DOHH2 (cell line): ENCODE data around the gene IRAK3.

Source experiments
- H3F3A ChIP-seq: fragments of 200-600 bp; sonication (generic), shearing (Covaris generic); 2 replicates; pipeline ENCODE4 v1.6.0; 2016; ENCODE audit warnings: antibody characterized with exemption, mild to moderate bottlenecking; ENCODE audit not compliant: control insufficient read depth, insufficient read depth
- H3K27ac ChIP-seq: fragments of 200-600 bp; sonication (generic); 2 replicates; pipeline ENCODE4 v1.5.1; 2014; ENCODE audit warnings: low read depth, mild to moderate bottlenecking, low read length, moderate library complexity
- H3K27me3 ChIP-seq: fragments of 200-600 bp; sonication (generic); 2 replicates; pipeline ENCODE4 v1.6.1; 2014; ENCODE audit warnings: mild to moderate bottlenecking, low read length, mixed read lengths; ENCODE audit not compliant: control insufficient read depth
- H3K36me3 ChIP-seq: fragments of 200-600 bp; sonication (generic); 2 replicates; pipeline ENCODE4 v1.6.1; 2014; ENCODE audit warnings: mild to moderate bottlenecking, low read length, moderate library complexity, mixed read lengths; ENCODE audit not compliant: control insufficient read depth
- H3K4me1 ChIP-seq: fragments of 200-600 bp; sonication (generic); 2 replicates; pipeline ENCODE4 v1.6.1; 2014; ENCODE audit warnings: mild to moderate bottlenecking, low read length, mixed read lengths; ENCODE audit not compliant: control insufficient read depth
- H3K4me2 ChIP-seq: fragments of 200-600 bp; sonication (generic); 2 replicates; pipeline ENCODE4 v1.6.0; 2014; ENCODE audit warnings: mild to moderate bottlenecking, low read length, moderate library complexity
- H3K4me3 ChIP-seq: fragments of 200-600 bp; sonication (generic); 2 replicates; pipeline ENCODE4 v1.5.1; 2014; ENCODE audit warnings: mild to moderate bottlenecking, low read length, mixed read lengths
- H3K79me2 ChIP-seq: fragments of 200-600 bp; sonication (generic); 2 replicates; pipeline ENCODE4 v1.6.1; 2014; ENCODE audit warnings: mild to moderate bottlenecking, low read length, mixed read lengths; ENCODE audit not compliant: control insufficient read depth
- H3K9me2 ChIP-seq: fragments of 200-600 bp; sonication (generic); replicated peaks from 2 replicates; pipeline ENCODE4 v1.6.1; 2014; ENCODE audit warnings: mild to moderate bottlenecking, low read length, mixed read lengths; ENCODE audit not compliant: control insufficient read depth
- H3K9me3 ChIP-seq: fragments of 200-600 bp; sonication (generic); 2 replicates; pipeline ENCODE4 v1.6.1; 2014; ENCODE audit warnings: antibody characterized with exemption, low read length, mixed read lengths; ENCODE audit not compliant: control insufficient read depth, insufficient read depth
- H4K20me1 ChIP-seq: fragments of 200-600 bp; sonication (generic); 2 replicates; pipeline ENCODE4 v1.6.0; 2014; ENCODE audit warnings: low read depth, mild to moderate bottlenecking, antibody characterized with exemption, low read length, moderate library complexity; ENCODE audit not compliant: control insufficient read depth, insufficient read depth
- EZH2phosphoT487 ChIP-seq: fragments of 200-600 bp; sonication (generic); IDR thresholded peaks from 2 replicates; pipeline ENCODE4 v1.6.1; 2017; ENCODE audit warnings: borderline replicate concordance, mild to moderate bottlenecking, antibody characterized with exemption, low read length, moderate library complexity, mixed read lengths
- TF ChIP-seq, protein P1 (sequence below): fragments of 200-600 bp; sonication (generic); IDR thresholded peaks from one replicate; pipeline ENCODE4 v1.5.1; 2014; ENCODE audit warnings: antibody characterized with exemption, mild to moderate bottlenecking, low read depth, low read length; ENCODE audit not compliant: poor library complexity, severe bottlenecking

Gene IRAK3

DNA sequence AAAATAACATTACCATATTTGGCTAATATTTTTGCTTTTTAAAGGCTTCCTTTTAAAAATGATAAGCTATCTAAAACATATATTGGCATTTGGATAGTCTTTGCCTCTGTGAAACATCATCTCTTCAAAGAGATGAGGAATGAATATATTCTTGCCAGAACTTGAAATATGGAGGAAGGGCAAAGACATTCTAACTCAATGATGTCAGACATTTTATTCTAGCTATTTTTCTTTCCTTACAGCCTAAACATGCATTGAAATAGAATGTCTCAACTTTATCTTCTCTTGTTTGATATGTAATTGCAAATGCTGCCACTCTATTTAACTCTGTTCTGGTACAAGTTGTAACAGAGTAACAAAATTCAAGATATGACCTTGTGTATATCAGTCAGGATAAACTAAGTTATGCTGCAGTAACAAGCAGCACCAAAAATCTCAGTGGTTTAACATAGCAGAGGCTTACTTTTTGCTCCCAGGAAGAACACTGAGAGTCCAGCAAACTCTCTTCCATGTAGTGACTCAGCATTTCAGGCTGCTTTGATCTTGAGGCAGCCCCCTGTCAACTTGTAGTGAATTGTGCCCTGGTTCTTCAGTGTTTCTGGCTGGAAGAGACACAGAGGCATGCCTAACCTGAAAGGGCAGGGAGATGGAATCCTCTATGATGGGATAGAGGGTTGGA, 11.0 kb downstream of the IRAK3 start:
- Histone ChIP-seq H3K79me2 (no peaks in the 10 kb centered on the region), H3K27ac (no peak overlapping the region), H3K9me3 (peaks cover 12% of the 10 kb centered on the region; the same call in 1 of the 2 replicates), H3K4me2 (no peak overlapping the region), H3K4me3 (no peak overlapping the region), H4K20me1 (no peaks in the 10 kb centered on the region), H3K9me2 (no peaks in the 10 kb centered on the region), H3K27me3 (no peaks in the 10 kb centered on the region), H3K4me1 (peaks cover 16% of the 10 kb centered on the region), H3K36me3 (no peaks in the 10 kb centered on the region), H3F3A (no peaks in the 10 kb centered on the region)
- TF ChIP-seq EZH2phosphoT487, result no peak
- TF ChIP-seq, protein P1, sequence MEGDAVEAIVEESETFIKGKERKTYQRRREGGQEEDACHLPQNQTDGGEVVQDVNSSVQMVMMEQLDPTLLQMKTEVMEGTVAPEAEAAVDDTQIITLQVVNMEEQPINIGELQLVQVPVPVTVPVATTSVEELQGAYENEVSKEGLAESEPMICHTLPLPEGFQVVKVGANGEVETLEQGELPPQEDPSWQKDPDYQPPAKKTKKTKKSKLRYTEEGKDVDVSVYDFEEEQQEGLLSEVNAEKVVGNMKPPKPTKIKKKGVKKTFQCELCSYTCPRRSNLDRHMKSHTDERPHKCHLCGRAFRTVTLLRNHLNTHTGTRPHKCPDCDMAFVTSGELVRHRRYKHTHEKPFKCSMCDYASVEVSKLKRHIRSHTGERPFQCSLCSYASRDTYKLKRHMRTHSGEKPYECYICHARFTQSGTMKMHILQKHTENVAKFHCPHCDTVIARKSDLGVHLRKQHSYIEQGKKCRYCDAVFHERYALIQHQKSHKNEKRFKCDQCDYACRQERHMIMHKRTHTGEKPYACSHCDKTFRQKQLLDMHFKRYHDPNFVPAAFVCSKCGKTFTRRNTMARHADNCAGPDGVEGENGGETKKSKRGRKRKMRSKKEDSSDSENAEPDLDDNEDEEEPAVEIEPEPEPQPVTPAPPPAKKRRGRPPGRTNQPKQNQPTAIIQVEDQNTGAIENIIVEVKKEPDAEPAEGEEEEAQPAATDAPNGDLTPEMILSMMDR, result no peak

GRCh38 chr12:66203820-66204219, 14.8 kb downstream of the IRAK3 start:
- Histone ChIP-seq H3K27ac (no peak overlapping the region), H3K36me3 (no peaks in the 10 kb centered on the region), H3K9me2 (no peaks in the 10 kb centered on the region), H3K4me2 (no peak overlapping the region), H3F3A (no peaks in the 10 kb centered on the region), H4K20me1 (no peaks in the 10 kb centered on the region), H3K79me2 (no peaks in the 10 kb centered on the region), H3K9me3 (peaks cover 9% of the 10 kb centered on the region; the same call in 1 of the 2 replicates), H3K4me3 (no peak overlapping the region), H3K4me1 (no peaks in the 10 kb centered on the region), H3K27me3 (no peaks in the 10 kb centered on the region)
- no peak for TF ChIP-seq EZH2phosphoT487
- TF ChIP-seq, protein P1, result no peak

- no peaks in the 10 kb centered on the region for H3K27me3 ChIP-seq
- no peak overlapping the region for H3K4me2 ChIP-seq
- H4K20me1 ChIP-seq, result no peaks in the 10 kb centered on the region
- H3K36me3 ChIP-seq, result no peaks in the 10 kb centered on the region
- no peak for TF ChIP-seq EZH2phosphoT487
- TF ChIP-seq, protein P1, result no peak
- no peak overlapping the region for H3K4me3 ChIP-seq
- H3F3A ChIP-seq, result no peaks in the 10 kb centered on the region
- no peak overlapping the region for H3K27ac ChIP-seq
- H3K9me3 ChIP-seq, result no peaks in the 10 kb centered on the region
- no peaks in the 10 kb centered on the region for H3K9me2 ChIP-seq
- H3K79me2 ChIP-seq, result no peaks in the 10 kb centered on the region
- peaks cover 6% of the 10 kb centered on the region; the same call in 1 of the 2 replicates for H3K4me1 ChIP-seq
Observed at GRCh38 chr12:66206141-66206540, 17.1 kb downstream of the IRAK3 start.
